HepG2 (cell line): ENCODE data around the gene NOTCH4.

ENCODE experiments used
- EZH2 ChIP-seq: conservative IDR thresholded peaks from 2 replicates; pipeline ENCODE4 v1.6.1; 2012; ENCODE audit warnings: mild to moderate bottlenecking, low read depth, low read length, moderate library complexity
- JUND ChIP-seq: sonication (generic); formaldehyde crosslinking; IDR thresholded peaks from 2 replicates; pipeline ENCODE4 v1.8.0; 2022; ENCODE audit warnings: mild to moderate bottlenecking, missing genetic modification reagents
- MEF2D ChIP-seq: sonication (generic); formaldehyde crosslinking; IDR thresholded peaks from 2 replicates; pipeline ENCODE4 v1.5.1; 2020; ENCODE audit warnings: mild to moderate bottlenecking, missing genetic modification reagents

GRCh38 chr6:32198866-32199265, 25.0 kb downstream of the NOTCH4 start:
- no peak for TF ChIP-seq JUND (CRISPR knock-in tag)
- no peak for TF ChIP-seq MEF2D
- no peak for TF ChIP-seq EZH2
